Panc1 (cell line): ENCODE results near the gene TACC2. TPM values are rescaled to one million over a fixed set of nuclear protein-coding genes. Genes with fewer than 3 reads are reported as not detected.
"Not testable (repeated sequence)": the region's sequence is repeated elsewhere in the genome, so short reads cannot be mapped to it uniquely, and the experiment has no call there.

Experiments
- ATAC-seq: fragments of 200-7000 bp; cut with Tn5 transposase; 2 replicates; pipeline ENCODE4 v1.9.1; 2020; ENCODE audit warnings: mild to moderate bottlenecking, moderate library complexity
- BruUV-seq: library from RNA; stranded (reverse); fragments of 400-500 nt; replicated peaks from 2 replicates; lab custom pipeline; 2021; lab: Mats Ljungman, UMichigan
- CTCF ChIA-PET: fragments of 300-600 bp; sonication (Branson Sonifier 250); formaldehyde crosslinking; loops from one replicate; lab custom pipeline; 2022; ENCODE audit warnings: antibody characterized with exemption; lab: Charles Lee
- POLR2A ChIA-PET: fragments of 300-600 bp; sonication (Branson Sonifier 250); formaldehyde crosslinking; loops from one replicate; lab custom pipeline; 2022; ENCODE audit warnings: antibody characterized with exemption; lab: Charles Lee
- DNase-seq: peaks from one replicate; pipeline ENCODE4 v3.0.0-alpha.2; 2010; ENCODE audit warnings: low read depth, low spot score
- H3K27ac ChIP-seq: 2 replicates; pipeline ENCODE4 v1.5.1; 2011; ENCODE audit warnings: mild to moderate bottlenecking, low read length, inconsistent platforms
- H3K27me3 ChIP-seq: fragments of 200-500 bp; sonication (Bioruptor generic); 2 replicates; pipeline ENCODE4 v1.6.0; 2014; ENCODE audit warnings: low read length, inconsistent platforms; ENCODE audit not compliant: control insufficient read depth, insufficient read depth
- H3K36me3 ChIP-seq: fragments of 200-500 bp; sonication (Bioruptor generic); 2 replicates; pipeline ENCODE4 v1.5.1; 2014; ENCODE audit warnings: inconsistent platforms, mild to moderate bottlenecking, low read length, moderate library complexity; ENCODE audit not compliant: control insufficient read depth, insufficient read depth
- H3K4me1 ChIP-seq: 2 replicates; pipeline ENCODE4 v1.5.1; 2011; ENCODE audit warnings: inconsistent platforms, mild to moderate bottlenecking, low read length, moderate library complexity; ENCODE audit not compliant: control insufficient read depth, insufficient read depth
- H3K4me3 ChIP-seq, 2 experiments: 2 replicates each; pipeline ENCODE4 v1.5.1; 2011 to 2012; ENCODE audit warnings: low read depth in 2 of 2, low read length in 2 of 2, mild to moderate bottlenecking in 2 of 2, inconsistent platforms in 1 of 2, moderate library complexity in 1 of 2
- H3K9me3 ChIP-seq: fragments of 200-500 bp; sonication (Bioruptor generic); 2 replicates; pipeline ENCODE4 v1.5.1; 2014; ENCODE audit warnings: low read depth, mild to moderate bottlenecking, inconsistent platforms, low read length, moderate library complexity; ENCODE audit not compliant: control insufficient read depth, insufficient read depth
- POLR2AphosphoS5 ChIP-seq: IDR thresholded peaks from 2 replicates; pipeline ENCODE4 v1.6.1; 2012; ENCODE audit warnings: mild to moderate bottlenecking, low read depth, low read length, moderate library complexity
- SIN3A ChIP-seq: IDR thresholded peaks from 2 replicates; pipeline ENCODE4 v1.6.1; 2012; ENCODE audit warnings: low read depth, mild to moderate bottlenecking, low read length, moderate library complexity, borderline replicate concordance; ENCODE audit not compliant: insufficient read depth
- TCF7L2 ChIP-seq: IDR thresholded peaks from 2 replicates; pipeline ENCODE4 v1.6.1; 2011; ENCODE audit warnings: mild to moderate bottlenecking, low read depth, low read length, inconsistent platforms
- in situ Hi-C: cut with HindIII; loops from 2 replicates; pipeline ENCODE4 v1.10.0; 2016; ENCODE audit warnings: low sequenced_read_pairs, low pct_unique_long_range_greater_than_20kb
- intact Hi-C: fragments of 100-400 bp; cut with micrococcal nuclease; formaldehyde crosslinking; loops from one replicate; pipeline ENCODE4 v1.10.0; 2022; ENCODE audit not compliant: unreplicated experiment
- total RNA-seq: library from RNA; stranded (reverse); gene quantifications from one replicate; pipeline ENCODE4 v1.2.1, GENCODE V29; 2021; ENCODE audit not compliant: unreplicated experiment
- TF ChIP-seq, protein P1 (sequence below), 2 experiments: IDR thresholded peaks; 2 replicates each; pipeline ENCODE4 v1.6.1; 2011 to 2012; ENCODE audit warnings: low read depth in 2 of 2, control low read depth in 1 of 2, low read length in 1 of 2, mild to moderate bottlenecking in 1 of 2, moderate library complexity in 1 of 2; ENCODE audit not compliant: insufficient read depth in 1 of 2
- TF ChIP-seq, protein P2 (sequence below): fragments of 450-650 bp; IDR thresholded peaks from 2 replicates; pipeline ENCODE4 v1.5.1; 2017; ENCODE audit warnings: mild to moderate bottlenecking

TACC2 gene
- total RNA-seq, 1 experiment from 2014 or later = 133 TPM

DNA sequence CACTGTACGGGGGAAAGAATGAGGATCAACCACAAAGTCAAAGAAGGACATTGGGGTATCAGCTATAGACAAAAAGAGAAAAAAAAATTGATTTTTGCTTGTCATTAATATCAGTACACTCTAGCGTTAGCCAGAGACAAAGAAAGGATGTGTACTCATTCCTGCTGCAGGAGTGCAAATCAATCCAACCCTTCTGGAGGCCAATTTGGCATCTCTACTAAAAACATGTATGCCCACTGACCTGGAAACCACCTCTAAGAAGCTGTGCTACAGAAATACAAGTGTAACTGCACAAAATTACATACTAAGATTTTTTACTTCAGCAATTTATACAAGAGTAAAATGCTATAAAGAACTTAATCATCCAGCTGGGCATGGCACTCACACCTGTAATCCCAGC lies 27.5 kb upstream of the TACC2 start:
- Histone ChIP-seq H3K27ac (no peak overlapping the region), H3K9me3 (no peaks in the 10 kb centered on the region), H3K27me3 (no peaks in the 10 kb centered on the region), H3K4me3 (no peak overlapping the region), H3K36me3 (peaks cover 15% of the 10 kb centered on the region), H3K4me1 (no peaks in the 10 kb centered on the region)
- intact Hi-C loops = no loop called here
- ATAC-seq (no peak), DNase-seq (no peak)
- ChIA-PET CTCF (interaction anchor here (0.7 kb wide), 1 partner anchor 10 kb away, joined by 4 read pairs; no protein-coding TSS in a partner anchor), POLR2A (interaction anchor here (0.7 kb wide), 1 partner anchor 10 kb away, joined by 11 read pairs; no protein-coding TSS in a partner anchor)
- TF ChIP-seq POLR2AphosphoS5 (no peak), SIN3A (no peak), TCF7L2 (no peak)
- TF ChIP-seq, protein P1, sequence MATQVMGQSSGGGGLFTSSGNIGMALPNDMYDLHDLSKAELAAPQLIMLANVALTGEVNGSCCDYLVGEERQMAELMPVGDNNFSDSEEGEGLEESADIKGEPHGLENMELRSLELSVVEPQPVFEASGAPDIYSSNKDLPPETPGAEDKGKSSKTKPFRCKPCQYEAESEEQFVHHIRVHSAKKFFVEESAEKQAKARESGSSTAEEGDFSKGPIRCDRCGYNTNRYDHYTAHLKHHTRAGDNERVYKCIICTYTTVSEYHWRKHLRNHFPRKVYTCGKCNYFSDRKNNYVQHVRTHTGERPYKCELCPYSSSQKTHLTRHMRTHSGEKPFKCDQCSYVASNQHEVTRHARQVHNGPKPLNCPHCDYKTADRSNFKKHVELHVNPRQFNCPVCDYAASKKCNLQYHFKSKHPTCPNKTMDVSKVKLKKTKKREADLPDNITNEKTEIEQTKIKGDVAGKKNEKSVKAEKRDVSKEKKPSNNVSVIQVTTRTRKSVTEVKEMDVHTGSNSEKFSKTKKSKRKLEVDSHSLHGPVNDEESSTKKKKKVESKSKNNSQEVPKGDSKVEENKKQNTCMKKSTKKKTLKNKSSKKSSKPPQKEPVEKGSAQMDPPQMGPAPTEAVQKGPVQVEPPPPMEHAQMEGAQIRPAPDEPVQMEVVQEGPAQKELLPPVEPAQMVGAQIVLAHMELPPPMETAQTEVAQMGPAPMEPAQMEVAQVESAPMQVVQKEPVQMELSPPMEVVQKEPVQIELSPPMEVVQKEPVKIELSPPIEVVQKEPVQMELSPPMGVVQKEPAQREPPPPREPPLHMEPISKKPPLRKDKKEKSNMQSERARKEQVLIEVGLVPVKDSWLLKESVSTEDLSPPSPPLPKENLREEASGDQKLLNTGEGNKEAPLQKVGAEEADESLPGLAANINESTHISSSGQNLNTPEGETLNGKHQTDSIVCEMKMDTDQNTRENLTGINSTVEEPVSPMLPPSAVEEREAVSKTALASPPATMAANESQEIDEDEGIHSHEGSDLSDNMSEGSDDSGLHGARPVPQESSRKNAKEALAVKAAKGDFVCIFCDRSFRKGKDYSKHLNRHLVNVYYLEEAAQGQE (IDR thresholded peaks at IDR 0.05; ENCODE audit: insufficient read depth in 1 of 2, low read depth in 2 of 2, low read length in 1 of 2) = no peak
- TF ChIP-seq, protein P2, sequence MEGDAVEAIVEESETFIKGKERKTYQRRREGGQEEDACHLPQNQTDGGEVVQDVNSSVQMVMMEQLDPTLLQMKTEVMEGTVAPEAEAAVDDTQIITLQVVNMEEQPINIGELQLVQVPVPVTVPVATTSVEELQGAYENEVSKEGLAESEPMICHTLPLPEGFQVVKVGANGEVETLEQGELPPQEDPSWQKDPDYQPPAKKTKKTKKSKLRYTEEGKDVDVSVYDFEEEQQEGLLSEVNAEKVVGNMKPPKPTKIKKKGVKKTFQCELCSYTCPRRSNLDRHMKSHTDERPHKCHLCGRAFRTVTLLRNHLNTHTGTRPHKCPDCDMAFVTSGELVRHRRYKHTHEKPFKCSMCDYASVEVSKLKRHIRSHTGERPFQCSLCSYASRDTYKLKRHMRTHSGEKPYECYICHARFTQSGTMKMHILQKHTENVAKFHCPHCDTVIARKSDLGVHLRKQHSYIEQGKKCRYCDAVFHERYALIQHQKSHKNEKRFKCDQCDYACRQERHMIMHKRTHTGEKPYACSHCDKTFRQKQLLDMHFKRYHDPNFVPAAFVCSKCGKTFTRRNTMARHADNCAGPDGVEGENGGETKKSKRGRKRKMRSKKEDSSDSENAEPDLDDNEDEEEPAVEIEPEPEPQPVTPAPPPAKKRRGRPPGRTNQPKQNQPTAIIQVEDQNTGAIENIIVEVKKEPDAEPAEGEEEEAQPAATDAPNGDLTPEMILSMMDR = no peak
- no TSS peak for BruUV-seq
- in situ Hi-C loops = no loop called here

DNA sequence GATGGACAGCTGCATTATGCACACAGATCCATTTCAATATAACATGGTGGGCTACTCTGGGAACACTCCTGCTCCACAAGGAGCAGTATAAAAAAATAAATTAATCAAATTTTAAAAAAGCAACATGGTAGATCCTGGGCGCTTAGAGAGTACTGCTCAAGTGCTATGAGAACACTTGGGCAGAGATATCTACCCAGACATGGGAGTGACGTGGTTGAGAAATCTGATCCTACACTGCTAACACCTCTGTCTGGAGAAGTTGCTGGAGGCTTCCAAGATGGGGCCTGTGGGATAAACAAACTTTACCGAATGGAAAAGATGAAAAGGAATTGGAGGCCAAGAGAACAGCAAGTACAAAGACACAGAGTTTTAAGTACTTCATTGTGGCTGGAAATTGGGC lies 23.0 kb upstream of the TACC2 start:
- no peaks in the 10 kb centered on the region for H3K4me1 ChIP-seq
- no TSS peak for BruUV-seq
- CTCF ChIA-PET = no interaction called here
- no peak overlapping the region for H3K27ac ChIP-seq
- DNase-seq (no peak), ATAC-seq (no peak)
- TF ChIP-seq, protein P1 (IDR thresholded peaks at IDR 0.05; ENCODE audit: insufficient read depth in 1 of 2, low read depth in 2 of 2, low read length in 1 of 2) = no peak
- no peak for TF ChIP-seq SIN3A
- POLR2A ChIA-PET = no interaction called here
- in situ Hi-C loops = no loop called here
- H3K9me3 ChIP-seq = no peaks in the 10 kb centered on the region
- H3K27me3 ChIP-seq = no peaks in the 10 kb centered on the region
- H3K4me3 ChIP-seq = no peak overlapping the region
- peaks cover 13% of the 10 kb centered on the region for H3K36me3 ChIP-seq
- intact Hi-C loops = no loop called here

DNA sequence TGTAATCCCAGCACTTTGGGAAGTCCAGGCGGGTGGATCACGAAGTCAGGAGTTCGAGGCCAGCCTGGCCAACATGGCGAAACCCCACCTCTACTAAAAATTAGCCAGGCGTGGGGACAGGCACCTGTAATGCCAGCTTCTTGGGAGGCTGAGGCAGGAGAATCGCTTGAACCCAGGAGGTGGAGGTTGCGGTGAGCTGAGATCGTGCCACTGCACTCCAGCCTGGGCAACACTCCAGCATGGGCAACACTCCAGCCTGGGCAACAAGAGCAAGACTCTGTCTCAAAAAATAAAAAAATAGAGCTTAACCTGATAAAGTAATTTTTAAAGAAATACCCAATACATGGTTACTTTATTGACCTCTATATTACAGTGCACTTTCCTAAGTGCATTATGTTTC lies 19.9 kb upstream of the TACC2 start:
- in situ Hi-C loops, intact Hi-C loops, ATAC-seq, DNase-seq, H3K9me3 ChIP-seq, CTCF ChIA-PET, H3K4me1 ChIP-seq, H3K27me3 ChIP-seq, H3K27ac ChIP-seq, H3K4me3 ChIP-seq, BruUV-seq, POLR2A ChIA-PET: not testable (repeated sequence)
- peaks cover 13% of the 10 kb centered on the region for H3K36me3 ChIP-seq
